Keratinocyte (primary cell): ENCODE measurements around the gene SLC6A1. TPM values are rescaled to one million over a fixed set of nuclear protein-coding genes. Genes with fewer than 3 reads are reported as not detected.

Source experiments
- DNase-seq: peaks from one replicate; pipeline ENCODE4 v3.0.0-alpha.2; 2011; ENCODE audit warnings: low read depth, missing footprints, low spot score
- FAIRE-seq: peaks from 2 replicates; lab custom pipeline; 2011; peaks lifted over from hg19 to GRCh38; lab: Jason Lieb, UNC
- H2AFZ ChIP-seq: 2 replicates; pipeline ENCODE4 v1.6.0; 2012; ENCODE audit warnings: low read length, control low read depth, inconsistent platforms; ENCODE audit not compliant: control insufficient read depth
- H3K27ac ChIP-seq: 2 replicates; pipeline ENCODE4 v1.5.1; 2011; ENCODE audit warnings: low read length; ENCODE audit not compliant: control insufficient read depth, insufficient read depth
- H3K27me3 ChIP-seq: 3 replicates; pipeline ENCODE4 v1.6.0; 2011; ENCODE audit warnings: low read length; ENCODE audit not compliant: control insufficient read depth, insufficient read depth; ENCODE audit errors: extremely low read depth
- H3K36me3 ChIP-seq, 2 experiments: 2 replicates in 1 of 2; 3 replicates in 1 of 2; pipeline ENCODE4 v1.5.1; 2011; ENCODE audit warnings: low read length in 2 of 2, mild to moderate bottlenecking in 1 of 2; ENCODE audit not compliant: control insufficient read depth in 2 of 2, insufficient read depth in 2 of 2; ENCODE audit errors: extremely low read depth in 1 of 2
- H3K4me1 ChIP-seq: 3 replicates; pipeline ENCODE4 v1.5.1; 2011; ENCODE audit warnings: low read length; ENCODE audit not compliant: control insufficient read depth, insufficient read depth; ENCODE audit errors: extremely low read depth
- H3K4me2 ChIP-seq: 3 replicates; pipeline ENCODE4 v1.6.0; 2011; ENCODE audit warnings: low read depth, low read length; ENCODE audit not compliant: control insufficient read depth, insufficient read depth; ENCODE audit errors: extremely low read depth
- H3K4me3 ChIP-seq, 3 experiments: fragments of 200-600 bp in 1 of 3; sonication (generic) in 1 of 3; 2 replicates in 2 of 3; 3 replicates in 1 of 3; pipeline ENCODE4 v1.5.1; 2011 to 2016; ENCODE audit warnings: low read length in 3 of 3, mild to moderate bottlenecking in 3 of 3, control low read depth in 2 of 3, inconsistent platforms in 1 of 3, low read depth in 1 of 3, mixed read lengths in 1 of 3, mixed run types in 1 of 3, moderate library complexity in 1 of 3; ENCODE audit not compliant: control insufficient read depth in 2 of 3, insufficient read depth in 2 of 3; ENCODE audit errors: extremely low read depth in 1 of 3
- H3K79me2 ChIP-seq: 2 replicates; pipeline ENCODE4 v1.6.0; 2012; ENCODE audit warnings: low read length; ENCODE audit not compliant: control insufficient read depth, insufficient read depth
- H3K9ac ChIP-seq: 3 replicates; pipeline ENCODE4 v1.6.0; 2011; ENCODE audit warnings: low read length; ENCODE audit not compliant: control insufficient read depth, insufficient read depth; ENCODE audit errors: extremely low read depth
- H3K9me1 ChIP-seq: 3 replicates; pipeline ENCODE4 v1.6.0; 2011; ENCODE audit warnings: low read length; ENCODE audit not compliant: control insufficient read depth, insufficient read depth; ENCODE audit errors: extremely low read depth
- H3K9me3 ChIP-seq: 2 replicates; pipeline ENCODE4 v1.5.1; 2012; ENCODE audit warnings: low read depth, low read length; ENCODE audit not compliant: control insufficient read depth
- H4K20me1 ChIP-seq: 3 replicates; pipeline ENCODE4 v1.6.0; 2011; ENCODE audit warnings: low read length; ENCODE audit not compliant: control insufficient read depth, insufficient read depth; ENCODE audit errors: extremely low read depth
- CTCF ChIP-seq, 3 experiments: IDR thresholded peaks in 1 of 3; conservative IDR thresholded peaks in 1 of 3; optimal IDR thresholded peaks in 1 of 3; 2 replicates in 2 of 3; 3 replicates in 1 of 3; pipeline versions ENCODE3 to v1.5.1; 2011; ENCODE audit warnings: low read length in 3 of 3, mild to moderate bottlenecking in 3 of 3, moderate library complexity in 2 of 3, control low read depth in 1 of 3, inconsistent platforms in 1 of 3; ENCODE audit not compliant: insufficient read depth in 2 of 3; ENCODE audit errors: extremely low read depth in 1 of 3
- EZH2 ChIP-seq: IDR thresholded peaks from one replicate; pipeline ENCODE4 v1.6.1; 2012; ENCODE audit warnings: inconsistent platforms, mild to moderate bottlenecking, low read length, moderate library complexity
- dilution Hi-C: fragments of 300-500 bp; cut with MboI; formaldehyde crosslinking; loops from one replicate; pipeline ENCODE4 v1.7.0; 2020; ENCODE audit warnings: low sequenced_read_pairs; ENCODE audit not compliant: extremely low pct_ligation_motif_present
- polyA plus RNA-seq, 5 experiments: library from polyadenylated mRNA; depleted of rRNA in 3 of 5; stranded (reverse) in 3 of 5; stranded (forward) in 1 of 5; unstranded in 1 of 5; fragments of >200 nt; gene quantifications; 1 replicate in 1 of 5; 2 replicates in 3 of 5; 3 replicates in 1 of 5; pipeline versions ENCODE4 v1.2.1 to v1.2.3, GENCODE V29; 2011 to 2012; ENCODE audit warnings: missing spikeins in 2 of 5, low read depth in 1 of 5, low replicate concordance in 1 of 5

The SLC6A1 gene
- polyA plus RNA-seq, 1 donor (not counting 4 experiments of a cell fraction or from before 2014, with no cell fraction given), result not detected

GRCh38 chr3:11057655-11058054 is 65.1 kb downstream of the SLC6A1 start:
- H3K9me3 ChIP-seq, result no peaks in the 10 kb centered on the region
- no peak for TF ChIP-seq CTCF (optimal IDR thresholded peaks at IDR 0.05 in 1 of 3, IDR thresholded peaks at IDR 0.05 in 1 of 3, conservative IDR thresholded peaks at IDR 0.05 in 1 of 3; ENCODE audit: extremely low read depth in 1 of 3, insufficient read depth in 2 of 3, low read length in 3 of 3)
- TF ChIP-seq EZH2, result no peak
- peaks cover 11% of the 10 kb centered on the region for H3K4me1 ChIP-seq
- H3K79me2 ChIP-seq, result no peaks in the 10 kb centered on the region
- dilution Hi-C loops, result loop anchor here (10.0 kb wide), 1 partner anchor 147 kb away; no protein-coding TSS in a partner anchor
- no peaks in the 10 kb centered on the region for H3K36me3 ChIP-seq
- FAIRE-seq (no peak), DNase-seq (no peak)
- H3K4me3 ChIP-seq, result no peak overlapping the region
- H3K9ac ChIP-seq, result no peak overlapping the region
- H3K9me1 ChIP-seq, result no peaks in the 10 kb centered on the region
- no peak overlapping the region for H2AFZ ChIP-seq
- H4K20me1 ChIP-seq, result no peaks in the 10 kb centered on the region
- no peak overlapping the region for H3K4me2 ChIP-seq
- H3K27ac ChIP-seq, result no peak overlapping the region
- H3K27me3 ChIP-seq, result no peaks in the 10 kb centered on the region

DNA sequence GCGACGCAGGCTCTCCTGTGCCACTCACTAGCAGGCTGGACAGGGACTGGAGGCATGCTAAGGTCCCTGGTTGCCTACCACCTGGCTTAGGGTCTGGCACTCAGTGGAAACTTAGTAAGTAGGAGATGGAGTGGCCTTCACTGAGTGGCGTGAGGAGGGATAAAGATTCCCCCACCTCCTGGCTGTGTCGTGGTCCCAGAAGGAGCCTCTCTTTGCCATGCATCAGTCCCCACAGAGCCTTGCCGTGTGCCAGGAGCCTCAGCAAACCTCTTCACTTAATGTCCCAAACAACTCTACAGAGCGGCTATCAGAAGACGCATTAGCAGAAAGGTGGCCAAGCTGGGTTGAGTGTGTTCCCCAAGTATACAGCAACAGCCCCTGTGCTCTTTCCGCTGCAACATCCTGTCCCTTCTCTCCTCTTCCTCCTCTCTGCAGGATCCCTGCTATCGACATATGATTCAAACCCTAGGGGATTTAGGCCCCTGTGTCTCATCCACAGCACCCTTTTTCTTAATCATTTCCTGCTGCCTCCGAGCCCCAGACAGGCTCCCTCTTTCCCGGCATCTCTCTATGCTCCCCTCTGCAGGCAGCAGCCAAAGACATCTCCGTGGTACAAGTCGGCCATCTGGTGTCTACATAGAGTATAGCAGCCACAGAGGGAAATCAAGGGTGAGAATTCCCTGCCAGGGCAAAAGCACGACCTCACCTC is 66.7 kb downstream of the SLC6A1 start:
- H4K20me1 ChIP-seq, result no peaks in the 10 kb centered on the region

More for the DNA sequence above, 66.7 kb downstream of the SLC6A1 start:
- H2AFZ ChIP-seq, result no peak overlapping the region
- H3K9ac ChIP-seq, result no peak overlapping the region
- H3K4me3 ChIP-seq, result no peak overlapping the region
- no peak for TF ChIP-seq EZH2
- peak; percentile 85 to 95 (median 91) for TF ChIP-seq CTCF (optimal IDR thresholded peaks at IDR 0.05 in 1 of 3, IDR thresholded peaks at IDR 0.05 in 1 of 3, conservative IDR thresholded peaks at IDR 0.05 in 1 of 3; ENCODE audit: extremely low read depth in 1 of 3, insufficient read depth in 2 of 3, low read length in 3 of 3)
- H3K79me2 ChIP-seq, result no peaks in the 10 kb centered on the region
- dilution Hi-C loops, result loop anchor here (10.0 kb wide), 1 partner anchor 146 kb away; no protein-coding TSS in a partner anchor
- DNase-seq (peak; percentile 7), FAIRE-seq (peak; percentile 88)
- H3K27ac ChIP-seq, result no peak overlapping the region
- peaks cover 11% of the 10 kb centered on the region for H3K4me1 ChIP-seq
- H3K9me3 ChIP-seq, result no peaks in the 10 kb centered on the region
- H3K9me1 ChIP-seq, result no peaks in the 10 kb centered on the region
- no peaks in the 10 kb centered on the region for H3K36me3 ChIP-seq
- no peaks in the 10 kb centered on the region for H3K27me3 ChIP-seq
- H3K4me2 ChIP-seq, result no peak overlapping the region
